Measurements from ENCODE around the gene SCT.

Gene SCT

GRCh38 chr11:619628-620050, 7.3 kb downstream of the SCT start:
- H3K27me3 ChIP-seq (ENCODE audit: control insufficient read depth in 1 of 2, insufficient read depth in 2 of 2, low read length in 2 of 2) = peaks cover 0 to 13% of the 10 kb centered on the region in 2 donors
- no peaks in the 10 kb centered on the region for H3K9me3 ChIP-seq (ENCODE audit: low read length)
- H3K9ac ChIP-seq (ENCODE audit: low read length) = no peak overlapping the region
- H3K36me3 ChIP-seq (ENCODE audit: insufficient read depth, low read length) = no peaks in the 10 kb centered on the region
- H3K27ac ChIP-seq (ENCODE audit: low read depth, low read length) = no peak overlapping the region
- peaks cover 7% of the 10 kb centered on the region for H3K4me1 ChIP-seq (ENCODE audit: insufficient read depth, low read length)
- no peak overlapping the region for H3K4me3 ChIP-seq (ENCODE audit: low read depth in 1 of 2, low read length in 2 of 2)

- Histone ChIP-seq H3K4me1 (ENCODE audit: insufficient read depth, low read length) (peaks cover 13% of the 10 kb centered on the region), H3K4me3 (ENCODE audit: low read depth in 1 of 2, low read length in 2 of 2) (no peak overlapping the region), H3K27ac (ENCODE audit: low read depth, low read length) (no peak overlapping the region), H3K9me3 (ENCODE audit: low read length) (no peaks in the 10 kb centered on the region), H3K27me3 (ENCODE audit: control insufficient read depth in 1 of 2, insufficient read depth in 2 of 2, low read length in 2 of 2) (peaks cover 0 to 8% of the 10 kb centered on the region in 2 donors), H3K36me3 (ENCODE audit: insufficient read depth, low read length) (no peaks in the 10 kb centered on the region), H3K9ac (ENCODE audit: low read length) (no peak overlapping the region)
Observed at GRCh38 chr11:618856-619627, 7.9 kb downstream of the SCT start.

- peaks cover 13% of the 10 kb centered on the region for H3K4me1 ChIP-seq (ENCODE audit: insufficient read depth, low read length)
- H3K27me3 ChIP-seq (ENCODE audit: control insufficient read depth in 1 of 2, insufficient read depth in 2 of 2, low read length in 2 of 2) = peaks cover 0 to under 1% of the 10 kb centered on the region in 2 donors
- H3K4me3 ChIP-seq (ENCODE audit: low read depth in 1 of 2, low read length in 2 of 2) = no peak overlapping the region
- H3K36me3 ChIP-seq (ENCODE audit: insufficient read depth, low read length) = peaks cover 1% of the 10 kb centered on the region
- H3K9ac ChIP-seq (ENCODE audit: low read length) = no peak overlapping the region
- no peak overlapping the region for H3K27ac ChIP-seq (ENCODE audit: low read depth, low read length)
- H3K9me3 ChIP-seq (ENCODE audit: low read length) = no peaks in the 10 kb centered on the region
Observed at GRCh38 chr11:617912-618682, 8.9 kb downstream of the SCT start.

- Histone ChIP-seq H3K4me3 (ENCODE audit: low read depth in 1 of 2, low read length in 2 of 2) (no peak overlapping the region), H3K4me1 (ENCODE audit: insufficient read depth, low read length) (peaks cover 13% of the 10 kb centered on the region), H3K27ac (ENCODE audit: low read depth, low read length) (no peak overlapping the region), H3K9ac (ENCODE audit: low read length) (no peak overlapping the region), H3K27me3 (ENCODE audit: control insufficient read depth in 1 of 2, insufficient read depth in 2 of 2, low read length in 2 of 2) (no peaks in the 10 kb centered on the region), H3K36me3 (ENCODE audit: insufficient read depth, low read length) (peaks cover 9% of the 10 kb centered on the region), H3K9me3 (ENCODE audit: low read length) (no peaks in the 10 kb centered on the region)
Observed at GRCh38 chr11:617199-617911, 9.6 kb downstream of the SCT start.

GRCh38 chr11:616320-617198, 10.4 kb downstream of the SCT start:
- peaks cover 14% of the 10 kb centered on the region for H3K36me3 ChIP-seq (ENCODE audit: insufficient read depth, low read length)
- H3K27ac ChIP-seq (ENCODE audit: low read depth, low read length) = peak overlapping the region; percentile 96
- peak overlapping the region in 1 of 2 donors; percentile 73 for H3K4me3 ChIP-seq (ENCODE audit: low read depth in 1 of 2, low read length in 2 of 2)
- peaks cover 13% of the 10 kb centered on the region for H3K4me1 ChIP-seq (ENCODE audit: insufficient read depth, low read length)
- H3K27me3 ChIP-seq (ENCODE audit: control insufficient read depth in 1 of 2, insufficient read depth in 2 of 2, low read length in 2 of 2) = no peaks in the 10 kb centered on the region
- no peak overlapping the region for H3K9ac ChIP-seq (ENCODE audit: low read length)
- H3K9me3 ChIP-seq (ENCODE audit: low read length) = no peaks in the 10 kb centered on the region

- H3K9me3 ChIP-seq (ENCODE audit: low read length) = no peaks in the 10 kb centered on the region
- peaks cover 13% of the 10 kb centered on the region for H3K4me1 ChIP-seq (ENCODE audit: insufficient read depth, low read length)
- H3K27ac ChIP-seq (ENCODE audit: low read depth, low read length) = peak within 1 kb of the TSS; percentile 96
- no peaks in the 10 kb centered on the region for H3K27me3 ChIP-seq (ENCODE audit: control insufficient read depth in 1 of 2, insufficient read depth in 2 of 2, low read length in 2 of 2)
- H3K36me3 ChIP-seq (ENCODE audit: insufficient read depth, low read length) = peaks cover 23% of the 10 kb centered on the region
- no peak within 1 kb of the TSS for H3K9ac ChIP-seq (ENCODE audit: low read length)
- H3K4me3 ChIP-seq (ENCODE audit: low read depth in 1 of 2, low read length in 2 of 2) = peak within 1 kb of the TSS; percentile 71 to 73
Observed at GRCh38 chr11:615504-616319, 11.3 kb downstream of the SCT start, which contains the start of gene IRF7. IRF7 (minus strand) TSS chr11:615950; CDS start chr11:615364, 586 bp downstream.

GRCh38 chr11:614623-615503, 12.1 kb downstream of the SCT start:
- H3K4me1 ChIP-seq (ENCODE audit: insufficient read depth, low read length) = peaks cover 13% of the 10 kb centered on the region
- H3K27me3 ChIP-seq (ENCODE audit: control insufficient read depth in 1 of 2, insufficient read depth in 2 of 2, low read length in 2 of 2) = no peaks in the 10 kb centered on the region
- no peak overlapping the region for H3K9ac ChIP-seq (ENCODE audit: low read length)
- peak overlapping the region; percentile 96 for H3K27ac ChIP-seq (ENCODE audit: low read depth, low read length)
- H3K9me3 ChIP-seq (ENCODE audit: low read length) = no peaks in the 10 kb centered on the region
- H3K36me3 ChIP-seq (ENCODE audit: insufficient read depth, low read length) = peaks cover 31% of the 10 kb centered on the region
- H3K4me3 ChIP-seq (ENCODE audit: low read depth in 1 of 2, low read length in 2 of 2) = peak overlapping the region; percentile 71 to 73

GRCh38 chr11:614021-614622, 12.9 kb downstream of the SCT start:
- peaks cover 34% of the 10 kb centered on the region for H3K36me3 ChIP-seq (ENCODE audit: insufficient read depth, low read length)
- no peak overlapping the region for H3K4me3 ChIP-seq (ENCODE audit: low read depth in 1 of 2, low read length in 2 of 2)
- no peaks in the 10 kb centered on the region for H3K9me3 ChIP-seq (ENCODE audit: low read length)
- no peak overlapping the region for H3K9ac ChIP-seq (ENCODE audit: low read length)
- no peak overlapping the region for H3K27ac ChIP-seq (ENCODE audit: low read depth, low read length)
- H3K4me1 ChIP-seq (ENCODE audit: insufficient read depth, low read length) = peaks cover 13% of the 10 kb centered on the region
- H3K27me3 ChIP-seq (ENCODE audit: control insufficient read depth in 1 of 2, insufficient read depth in 2 of 2, low read length in 2 of 2) = no peaks in the 10 kb centered on the region

GRCh38 chr11:613369-613968, 13.5 kb downstream of the SCT start:
- Histone ChIP-seq H3K9ac (ENCODE audit: low read length) (no peak overlapping the region), H3K4me3 (ENCODE audit: low read depth in 1 of 2, low read length in 2 of 2) (no peak overlapping the region), H3K27ac (ENCODE audit: low read depth, low read length) (no peak overlapping the region), H3K9me3 (ENCODE audit: low read length) (no peaks in the 10 kb centered on the region), H3K4me1 (ENCODE audit: insufficient read depth, low read length) (peaks cover 13% of the 10 kb centered on the region), H3K36me3 (ENCODE audit: insufficient read depth, low read length) (peaks cover 39% of the 10 kb centered on the region), H3K27me3 (ENCODE audit: control insufficient read depth in 1 of 2, insufficient read depth in 2 of 2, low read length in 2 of 2) (no peaks in the 10 kb centered on the region)

Measured in muscle layer of colon (tissue), 2 donors.